Fibroblast of pulmonary artery (primary cell): Measurements from ENCODE around the gene C12orf42.

Experiments
- DNase-seq: peaks from one replicate; pipeline ENCODE4 v3.0.0-alpha.2; 2010; ENCODE audit warnings: low read depth
- H3K4me3 ChIP-seq: replicated peaks from 2 replicates; pipeline ENCODE4 v1.5.1; 2011; ENCODE audit warnings: low read depth, mild to moderate bottlenecking, control low read depth, low read length, moderate library complexity
- CTCF ChIP-seq: IDR thresholded peaks from 2 replicates; pipeline ENCODE4 v1.5.1; 2011; ENCODE audit warnings: mild to moderate bottlenecking, control low read depth, low read length, inconsistent platforms; ENCODE audit errors: missing control alignments

C12orf42 gene

GRCh38 chr12:103423516-103423910 lies 72.3 kb downstream of the C12orf42 start:
- TF ChIP-seq CTCF, result no peak
- DNase-seq, result no peak
- H3K4me3 ChIP-seq, result no peak overlapping the region

- no peak for DNase-seq
- no peak for TF ChIP-seq CTCF
- no peak overlapping the region for H3K4me3 ChIP-seq
These were observed 72.8 kb downstream of the C12orf42 start for GRCh38 chr12:103422746-103423515.

- no peak for DNase-seq
- no peak for TF ChIP-seq CTCF
These were observed 73.4 kb downstream of the C12orf42 start for GRCh38 chr12:103422328-103422727.

GRCh38 chr12:103421402-103421801 lies 74.4 kb downstream of the C12orf42 start:
- no peak overlapping the region for H3K4me3 ChIP-seq
- TF ChIP-seq CTCF, result no peak
- no peak for DNase-seq

More at GRCh38 chr12:103422328-103422727, 73.4 kb downstream of the C12orf42 start:
- no peak overlapping the region for H3K4me3 ChIP-seq

GRCh38 chr12:103415681-103416080 lies 80.1 kb downstream of the C12orf42 start:
- DNase-seq, result no peak
- no peak for TF ChIP-seq CTCF
- H3K4me3 ChIP-seq, result no peak overlapping the region

- DNase-seq, result no peak
These were observed 94.3 kb downstream of the C12orf42 start for GRCh38 chr12:103401421-103401820.

More at GRCh38 chr12:103401421-103401820, 94.3 kb downstream of the C12orf42 start:
- H3K4me3 ChIP-seq, result no peak overlapping the region
- no peak for TF ChIP-seq CTCF
